GM18867 (cell line): ENCODE measurements around the gene VSTM4.

Experiments used
- ATAC-seq: cut with Tn5 transposase; IDR thresholded peaks from one replicate; pipeline ENCODE4 v1.9.1; 2021; ENCODE audit warnings: mild to moderate bottlenecking, moderate library complexity; ENCODE audit not compliant: unreplicated experiment

The VSTM4 gene

DNA sequence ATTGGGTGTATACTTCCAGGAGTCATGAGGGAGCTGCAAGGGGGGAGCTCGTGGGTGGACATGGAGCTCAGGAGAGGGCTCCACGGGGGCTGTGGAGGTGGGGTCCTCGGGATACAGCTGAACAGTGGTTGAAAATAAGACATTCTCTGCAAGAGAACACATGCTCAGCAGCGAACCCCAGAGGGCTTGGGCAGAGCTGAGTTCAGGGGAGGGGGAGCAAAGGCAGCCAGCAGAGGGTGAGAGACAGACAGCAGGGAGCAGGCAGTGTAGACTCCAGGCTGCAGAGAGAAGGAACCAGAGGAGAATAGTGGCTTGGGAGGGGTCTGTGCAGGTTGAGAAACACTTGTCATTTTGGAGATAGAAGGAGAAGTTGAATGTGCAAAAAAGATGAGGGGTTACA, 102.7 kb downstream of the VSTM4 start:
- no peak for ATAC-seq

DNA sequence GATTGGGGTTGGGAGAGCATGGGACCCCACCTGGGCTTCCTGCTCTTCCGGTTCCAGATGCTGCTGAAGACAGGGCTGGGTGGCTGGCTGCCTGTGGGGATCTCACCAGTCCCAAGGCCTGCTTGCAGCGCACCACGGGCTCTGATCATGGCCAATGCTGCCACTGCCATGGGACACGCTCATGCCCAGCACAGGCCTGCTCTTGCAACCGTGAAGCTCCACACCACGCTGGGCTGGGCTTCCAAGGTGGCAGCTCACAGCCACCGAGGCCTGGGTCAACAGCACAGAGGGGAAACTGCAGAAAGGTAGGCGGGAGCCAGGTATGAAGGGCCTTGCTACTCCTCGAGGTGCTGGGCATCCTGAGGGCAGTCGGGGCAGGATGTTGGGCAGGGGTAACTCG, 103.6 kb downstream of the VSTM4 start:
- ATAC-seq, result no peak

DNA sequence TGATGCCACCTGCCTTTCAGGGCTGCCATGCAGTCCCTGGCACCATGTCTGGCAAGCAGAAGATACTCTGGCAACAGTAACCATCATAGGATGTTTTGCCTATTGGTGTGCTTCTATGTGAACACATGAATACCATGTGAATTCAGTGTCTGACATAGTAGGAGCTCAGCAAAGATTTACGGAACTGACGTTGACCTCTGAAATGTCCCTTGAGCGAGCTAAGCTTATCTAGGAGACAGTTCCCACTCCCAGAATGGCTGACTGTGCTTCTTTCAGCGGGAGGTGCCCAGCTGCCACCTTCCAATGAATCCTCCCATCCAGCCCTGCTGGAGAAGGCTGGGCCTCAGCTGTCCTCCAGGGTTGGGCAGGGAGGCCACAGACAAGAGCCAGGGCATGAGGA, 104.5 kb downstream of the VSTM4 start:
- no peak for ATAC-seq

DNA sequence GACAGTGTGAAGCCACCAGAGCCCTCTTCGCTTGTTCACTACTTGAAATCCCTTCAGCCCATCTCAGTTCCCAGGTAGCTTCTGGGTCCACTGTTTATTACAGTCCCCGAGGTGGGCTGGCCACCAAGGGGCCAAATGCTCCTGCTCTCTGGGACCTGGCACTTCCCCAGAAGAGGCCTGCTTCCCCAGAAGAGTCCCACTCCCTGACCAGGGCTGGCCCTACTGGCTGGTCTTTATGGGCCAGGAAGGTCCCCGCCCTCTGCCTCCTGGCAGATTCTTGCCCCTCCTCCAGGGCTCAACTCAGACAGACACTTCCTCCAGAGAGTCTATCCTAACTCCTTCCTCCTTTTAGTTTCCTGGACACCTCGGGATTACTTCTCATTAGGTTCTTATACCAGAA, 105.0 kb downstream of the VSTM4 start:
- ATAC-seq, result no peak

DNA sequence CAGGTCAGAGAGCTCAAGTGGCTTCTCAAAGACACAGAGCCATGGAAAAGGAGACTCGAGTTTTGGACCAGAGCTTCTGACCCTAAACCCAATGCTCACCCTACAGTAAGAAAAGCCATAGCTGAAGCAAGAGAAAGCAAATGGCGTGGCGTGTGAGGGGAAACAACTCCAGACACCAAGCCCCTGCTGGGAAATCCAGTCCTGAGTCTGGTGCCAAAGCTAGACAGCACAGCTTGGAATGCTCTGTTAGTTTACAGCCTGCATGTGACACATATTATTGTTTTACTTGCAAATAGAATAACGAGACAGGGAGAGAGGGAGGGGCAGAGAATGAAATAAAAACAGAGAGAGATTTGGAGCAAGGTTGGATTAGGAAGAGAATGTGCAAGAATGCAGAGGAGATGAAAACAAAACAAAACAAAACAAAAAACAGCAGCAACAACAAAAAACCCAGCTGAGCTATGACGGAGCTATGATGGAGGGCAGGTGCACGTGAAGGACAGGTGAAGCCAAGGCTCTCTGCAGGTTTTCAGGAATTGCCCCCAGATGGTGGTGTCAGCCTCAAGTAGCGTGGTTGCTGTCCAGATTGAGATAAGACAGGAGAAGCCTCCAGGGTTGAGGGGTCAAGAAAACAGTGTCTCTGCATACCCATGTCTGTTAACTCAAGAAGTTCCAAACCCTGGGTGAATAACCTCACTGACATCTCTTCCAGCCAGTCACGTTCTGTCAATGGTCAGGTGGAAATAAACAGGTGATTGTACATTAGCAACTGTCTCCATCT, 105.9 kb downstream of the VSTM4 start:
- no peak for ATAC-seq

DNA sequence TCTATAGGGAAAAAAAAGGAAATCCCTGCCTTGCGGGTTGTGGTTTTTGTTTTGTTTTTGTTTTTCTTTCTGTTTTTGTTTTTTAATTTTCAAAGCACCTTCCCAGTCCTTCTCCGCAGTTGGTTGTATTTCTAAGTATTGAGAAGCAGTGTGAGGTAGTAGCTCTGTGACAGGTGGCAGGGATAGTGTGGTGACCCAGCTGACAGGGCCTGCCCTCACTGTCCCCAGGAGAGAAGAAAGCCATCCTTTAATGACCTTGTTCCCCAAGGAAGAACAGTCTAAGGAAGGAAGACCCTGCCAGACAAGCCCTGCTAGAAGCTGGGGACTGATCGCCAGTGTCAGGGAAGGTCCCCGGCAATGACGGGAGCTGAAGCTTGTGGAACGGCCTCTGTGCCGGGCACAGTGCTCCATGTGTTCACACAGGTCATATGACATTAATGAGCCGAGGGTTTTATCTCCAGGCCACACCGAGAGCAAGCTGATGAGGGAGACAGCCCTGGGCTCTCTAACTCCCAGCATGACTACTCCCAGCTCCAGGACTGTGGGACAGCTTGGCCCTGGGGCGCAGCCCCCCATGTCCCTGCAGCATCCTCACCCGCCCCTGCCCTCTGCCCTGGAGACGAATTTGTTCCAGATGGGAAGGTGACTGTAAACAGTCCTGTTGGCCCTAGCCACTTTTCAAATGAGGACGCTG, 106.7 kb downstream of the VSTM4 start:
- no peak for ATAC-seq

DNA sequence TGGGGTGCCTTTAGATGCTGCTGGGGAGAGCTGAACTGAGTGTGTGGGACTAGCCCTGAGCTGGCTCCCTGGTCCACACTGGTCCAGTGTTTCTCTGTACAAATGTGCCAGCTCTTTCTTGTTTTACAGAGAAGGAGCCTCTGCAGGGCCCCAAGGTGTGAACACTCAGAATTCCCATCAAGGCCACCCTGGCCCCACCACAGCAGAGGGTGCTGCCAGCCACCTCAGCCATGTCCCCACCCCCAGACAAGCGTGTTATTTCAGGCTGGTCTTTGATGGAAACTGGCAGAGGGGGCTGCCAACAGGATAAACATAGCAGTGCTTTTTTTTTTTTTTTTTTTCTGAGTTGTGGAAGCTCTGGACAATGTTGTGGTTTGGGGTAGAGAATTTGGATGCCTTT, 107.2 kb downstream of the VSTM4 start:
- no peak for ATAC-seq

DNA sequence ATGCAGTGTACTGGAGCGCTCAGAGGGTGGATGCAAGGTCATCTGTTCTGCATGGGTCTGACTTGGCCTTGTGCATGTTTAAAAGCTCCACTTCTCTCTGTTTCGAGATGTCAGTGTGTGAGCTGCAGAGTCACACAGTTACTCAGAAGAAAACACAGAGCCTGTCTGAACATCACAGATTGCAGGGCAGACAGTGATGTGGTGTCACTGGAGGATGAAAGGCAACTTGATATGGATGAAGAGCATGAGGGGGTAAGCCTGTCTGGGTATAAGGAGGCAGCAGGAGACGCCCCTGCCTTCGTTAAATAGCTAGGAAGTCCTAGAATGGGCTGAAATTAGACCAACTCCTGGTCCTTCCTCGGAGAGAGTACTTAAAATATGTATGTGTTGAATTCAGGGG, 108.2 kb downstream of the VSTM4 start:
- ATAC-seq, result no peak

DNA sequence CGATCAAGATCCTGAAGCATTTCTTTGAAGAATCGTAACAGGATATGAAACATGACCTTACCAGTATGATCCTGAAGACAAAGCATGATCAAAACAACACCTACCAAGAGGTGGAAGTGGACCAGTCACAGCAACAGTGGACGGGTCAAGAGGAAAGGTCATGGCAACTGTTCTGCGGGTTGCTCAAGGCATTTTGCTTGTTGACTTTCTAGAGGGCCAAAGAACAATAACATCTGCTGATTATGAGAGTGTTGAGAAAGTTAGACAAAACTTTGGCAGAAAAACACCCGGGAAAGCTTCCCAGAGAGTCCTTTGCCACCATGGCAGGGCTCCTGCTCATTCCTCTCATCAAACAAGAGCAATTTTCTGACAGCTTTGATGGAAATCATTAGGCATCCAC, 110.1 kb downstream of the VSTM4 start:
- ATAC-seq, result no peak

DNA sequence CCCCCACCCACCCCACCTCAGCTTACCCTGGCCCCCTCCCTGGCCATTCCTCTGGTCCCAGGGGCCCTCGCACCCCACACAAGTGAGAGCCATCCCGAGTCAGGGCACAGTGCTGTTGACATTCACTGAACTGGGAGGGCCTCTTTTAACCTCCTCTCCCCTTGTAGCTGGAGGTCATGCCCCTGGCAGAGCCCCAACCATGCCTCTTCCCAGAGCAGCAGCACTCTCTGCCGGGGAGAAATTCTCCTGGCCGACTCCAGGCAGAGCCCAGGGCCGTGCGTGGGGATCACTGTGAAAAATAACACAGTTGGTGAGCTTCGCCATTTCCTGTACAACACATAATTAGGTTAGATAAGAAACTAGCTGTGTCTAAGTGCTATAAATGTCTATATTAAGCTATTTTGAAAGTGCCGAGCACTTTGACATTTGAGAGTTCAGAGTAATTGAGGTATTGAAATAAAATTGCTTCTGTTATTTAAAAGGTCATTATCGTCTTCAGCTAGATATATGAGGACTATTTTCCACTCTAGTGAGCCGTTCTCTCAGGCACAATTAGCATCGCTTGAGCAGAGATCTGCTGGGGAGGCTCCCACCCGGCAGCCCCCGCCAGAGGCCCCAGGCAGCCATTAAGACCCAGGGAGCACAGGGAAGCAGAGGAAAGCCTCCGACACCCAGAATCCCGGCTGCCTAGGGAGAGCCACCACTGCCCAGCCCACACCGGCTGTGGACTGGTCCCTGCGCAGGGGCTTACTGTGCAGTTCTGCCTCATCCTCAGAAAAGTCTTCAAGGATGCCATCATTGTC, 113.3 kb downstream of the VSTM4 start:
- ATAC-seq, result no peak

DNA sequence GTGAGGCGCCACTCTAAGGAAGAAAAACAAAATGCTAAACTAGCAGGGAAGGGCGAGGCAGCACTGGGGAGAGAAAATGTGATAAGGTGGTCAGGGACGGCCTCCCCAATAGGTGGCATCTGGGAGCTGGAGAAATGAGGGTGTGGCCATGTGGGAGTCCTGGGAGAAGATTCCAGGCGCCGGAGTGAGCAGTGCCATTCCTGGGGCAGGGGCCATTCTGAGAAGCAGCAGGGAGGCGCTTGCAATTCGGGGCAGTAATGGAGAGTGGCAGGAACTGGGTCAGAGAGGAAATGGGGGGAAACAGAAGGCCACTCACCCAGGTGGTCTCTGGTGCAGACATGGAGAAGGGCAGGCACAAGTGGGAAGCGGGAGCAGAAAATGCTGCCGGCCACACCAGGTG, 113.9 kb downstream of the VSTM4 start:
- ATAC-seq, result no peak

DNA sequence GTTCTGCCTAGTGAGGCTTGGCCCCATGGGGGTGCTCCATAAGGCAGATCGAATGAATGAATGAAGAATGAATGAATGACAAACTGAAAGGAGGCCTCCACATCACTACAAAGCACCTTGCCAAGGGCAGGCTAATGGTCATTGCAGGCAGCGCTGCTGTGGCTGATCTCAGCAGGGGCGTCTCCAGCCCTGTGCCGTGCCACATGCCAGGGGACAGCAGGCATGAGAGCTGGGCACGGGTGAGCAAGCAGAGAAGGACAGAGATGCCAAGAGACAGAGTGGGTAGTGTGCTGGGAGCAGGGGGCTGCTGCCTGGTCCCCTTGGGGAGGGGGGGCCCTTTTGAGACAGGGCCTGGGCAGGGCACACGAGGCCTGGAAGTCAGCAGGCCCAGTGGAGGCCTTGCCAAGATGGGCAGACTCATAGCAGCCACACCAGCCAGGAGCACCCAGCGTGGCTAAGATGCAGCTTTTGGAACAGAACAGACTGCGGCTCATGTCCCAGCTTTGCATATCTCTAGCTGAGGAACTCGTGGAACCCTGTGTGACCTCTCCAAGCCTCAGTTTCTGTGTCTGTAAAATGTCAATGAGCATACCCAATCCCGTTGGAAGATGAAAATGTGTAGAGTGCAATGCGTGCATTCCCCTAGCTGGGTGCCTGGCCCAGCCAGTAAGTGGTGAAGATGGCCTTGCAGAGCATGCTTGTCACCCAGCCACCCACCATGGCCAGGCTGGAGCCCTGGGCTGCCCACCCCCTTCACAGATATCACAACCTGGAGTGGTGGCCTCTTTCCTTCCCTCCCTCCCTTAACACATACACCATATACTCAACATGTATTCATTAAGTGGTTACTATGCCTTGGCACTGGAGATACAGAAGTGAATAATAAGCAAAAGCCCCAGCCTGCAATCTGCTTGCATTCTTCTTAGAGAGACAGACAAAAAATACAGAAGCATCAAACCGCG, 114.6 kb downstream of the VSTM4 start:
- no peak for ATAC-seq

DNA sequence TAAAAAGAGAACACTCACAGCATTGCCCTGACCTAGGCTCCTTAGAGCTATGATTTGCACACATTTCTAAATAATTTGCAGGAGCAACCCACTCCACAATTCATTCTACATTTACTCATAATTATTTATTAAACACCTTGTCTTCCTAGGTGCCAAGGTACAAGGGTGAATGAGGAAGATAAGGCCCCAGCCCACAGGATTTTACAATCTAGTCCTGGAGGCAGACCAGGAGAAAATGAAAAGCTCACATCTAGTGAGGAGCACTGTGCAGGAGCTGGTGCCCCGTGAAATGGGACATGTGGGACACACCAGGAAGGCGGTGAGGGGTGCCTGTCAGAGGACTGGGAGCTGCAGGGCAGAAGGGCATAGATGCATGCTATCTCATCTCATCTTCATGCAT, 116.0 kb downstream of the VSTM4 start:
- ATAC-seq, result no peak

DNA sequence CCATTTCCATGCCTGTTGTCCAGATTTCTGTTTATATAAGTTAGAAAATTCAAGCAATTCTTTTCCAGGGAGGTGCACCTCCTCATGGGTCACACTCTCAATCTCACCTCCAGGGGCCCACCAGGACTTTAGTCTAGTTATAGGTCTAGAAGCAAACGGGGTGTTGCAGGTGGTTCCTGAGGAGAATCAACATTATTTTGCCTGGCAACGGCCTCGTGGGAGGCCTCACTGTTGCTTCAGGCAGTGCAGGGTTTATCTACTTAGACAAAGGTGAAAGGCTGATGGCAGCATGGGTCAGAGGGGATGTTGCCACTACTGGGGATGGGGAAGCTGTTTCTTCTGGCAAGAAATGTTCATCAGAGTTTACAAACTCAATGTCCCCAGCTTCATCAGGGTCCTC, 119.0 kb downstream of the VSTM4 start:
- ATAC-seq, result no peak

DNA sequence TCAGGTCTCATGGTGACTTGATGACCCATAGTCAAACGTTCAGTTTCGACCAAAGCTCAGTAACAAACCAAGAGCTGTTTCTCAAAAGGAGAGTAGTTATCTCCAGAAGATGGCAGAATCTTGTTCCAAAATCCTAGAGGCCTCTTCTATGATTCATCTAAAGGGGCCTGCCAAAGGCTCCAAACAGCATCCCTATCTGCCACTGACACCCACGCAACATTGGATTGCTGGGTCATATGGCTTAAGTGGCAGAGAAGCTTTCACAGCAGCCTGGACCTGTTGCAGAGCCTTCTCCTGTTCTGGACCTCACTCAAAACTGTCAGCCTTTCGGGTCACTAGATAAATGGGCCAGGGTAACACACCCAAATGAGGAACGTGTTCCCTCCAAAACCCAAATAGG, 121.7 kb downstream of the VSTM4 start:
- ATAC-seq, result no peak

DNA sequence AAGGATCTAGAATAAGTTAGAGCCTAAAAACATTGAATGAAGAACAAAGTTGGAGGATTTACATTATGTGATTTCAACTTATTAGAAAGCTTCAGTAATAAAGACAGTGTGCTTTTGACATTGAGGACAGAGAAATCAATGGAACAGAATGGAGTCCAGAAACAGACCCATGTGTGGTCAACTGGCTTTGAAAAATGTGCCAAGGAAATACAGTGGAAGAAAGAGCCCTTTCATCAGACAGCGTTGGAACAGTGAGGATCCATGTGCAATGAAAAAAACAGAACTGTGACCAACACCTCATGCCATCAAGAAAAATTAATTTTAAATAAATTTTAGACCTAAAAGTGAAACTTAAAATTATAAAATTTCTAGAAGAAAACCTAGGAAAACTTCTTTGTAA, 125.1 kb downstream of the VSTM4 start:
- ATAC-seq, result no peak

DNA sequence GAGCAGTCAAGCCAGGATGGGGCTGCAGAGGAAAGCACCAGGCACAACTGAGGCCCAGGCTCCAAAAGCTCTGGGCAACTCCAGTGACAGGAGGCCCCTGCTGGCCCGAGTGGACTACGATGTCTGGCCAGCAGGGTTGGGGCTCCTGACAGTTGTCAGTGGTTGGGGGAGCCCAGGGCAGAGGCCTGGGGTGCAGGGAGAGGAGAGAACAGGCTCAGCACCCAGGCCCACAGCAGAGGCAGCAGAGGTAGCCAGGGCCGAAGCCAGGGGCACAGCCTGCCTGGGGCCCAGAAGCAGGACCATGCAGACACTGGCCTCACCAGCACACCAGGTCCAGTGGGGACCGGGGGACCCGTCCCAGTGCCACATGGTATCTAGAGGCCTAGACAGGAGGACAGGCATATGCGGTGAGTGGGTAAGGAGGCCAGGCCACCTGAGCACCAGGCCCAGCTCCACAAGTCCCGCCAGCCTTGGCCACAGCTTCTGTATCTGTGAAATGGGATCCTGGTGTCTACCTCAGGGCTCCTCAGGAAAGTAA, 129.6 kb downstream of the VSTM4 start:
- ATAC-seq, result no peak

DNA sequence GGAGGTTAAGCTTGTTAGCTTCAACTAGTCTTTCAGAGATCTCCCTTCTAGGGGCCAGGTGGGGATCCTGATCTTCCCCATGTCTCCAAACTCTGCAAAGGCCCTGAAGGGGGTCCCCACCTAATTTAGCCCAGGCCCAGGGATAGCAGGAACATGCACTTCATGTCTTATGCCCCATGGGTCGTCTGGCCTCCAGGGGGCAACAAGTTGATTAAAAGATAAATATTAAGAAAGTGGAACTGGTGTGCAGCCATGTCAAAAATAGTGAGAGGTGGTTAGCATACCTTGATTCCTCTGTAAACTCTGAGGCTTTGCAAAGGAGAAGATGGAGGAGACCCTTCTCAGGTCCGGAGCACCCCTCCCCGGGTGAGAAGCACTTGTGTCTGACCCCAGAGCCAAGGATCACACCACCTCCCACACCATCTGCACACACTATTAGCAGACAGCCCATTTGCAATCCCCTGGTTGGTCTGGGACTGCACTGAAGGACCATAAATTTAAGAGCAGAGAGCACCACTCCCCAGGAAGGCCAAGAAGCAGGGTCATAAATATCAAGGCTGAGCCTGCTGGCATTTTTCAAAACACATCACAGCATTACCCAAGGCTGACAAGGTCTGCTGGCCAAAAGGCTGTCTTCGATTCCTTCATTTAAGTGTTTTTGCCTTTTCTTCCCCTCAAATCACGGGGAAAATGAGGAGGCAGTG, 131.5 kb downstream of the VSTM4 start:
- ATAC-seq, result no peak

DNA sequence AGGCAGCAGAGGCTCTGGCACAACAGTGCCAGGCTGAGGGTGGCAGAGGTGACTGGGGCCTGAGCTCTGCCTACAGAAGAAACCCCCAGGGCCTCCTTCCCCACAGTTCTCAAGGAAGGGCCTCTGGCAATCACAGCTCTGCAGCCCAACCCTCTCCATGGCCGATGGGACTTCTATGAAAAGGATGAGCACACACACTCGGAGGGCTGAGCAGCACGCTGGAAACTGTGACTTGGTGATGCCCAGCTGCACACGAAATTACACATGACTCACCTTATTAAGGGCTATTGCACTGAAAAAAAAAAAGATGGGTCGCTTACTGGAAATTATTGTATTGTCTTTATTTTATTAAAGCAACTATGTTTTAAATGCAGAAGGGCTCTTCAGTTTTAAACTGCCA, 132.7 kb downstream of the VSTM4 start:
- ATAC-seq, result no peak
